HCT116 (cell line): Measurements from ENCODE around the gene ZNF541. TPM values are rescaled to one million over a fixed set of nuclear protein-coding genes. Genes with fewer than 3 reads are reported as not detected.

Experiments
- ATAC-seq: fragments of 200-7000 bp; cut with Tn5 transposase; 2 replicates; pipeline ENCODE4 v1.9.1; 2020; ENCODE audit warnings: mild to moderate bottlenecking, moderate library complexity
- BruUV-seq: library from RNA; stranded (reverse); fragments of 400-500 nt; replicated peaks from 2 replicates; lab custom pipeline; 2021; lab: Mats Ljungman, UMichigan
- CTCF ChIA-PET: fragments of 300-600 bp; sonication (Branson Sonifier 250); formaldehyde crosslinking; loops from one replicate; lab custom pipeline; 2021; ENCODE audit warnings: antibody characterized with exemption; lab: Charles Lee
- POLR2A ChIA-PET: fragments of 300-600, 350-600 bp; sonication (Branson Sonifier 250); formaldehyde crosslinking; loops from one replicate; lab custom pipeline; 2021; ENCODE audit warnings: antibody characterized with exemption; lab: Charles Lee
- RAD21 ChIA-PET, 2 experiments: fragments of 300-600 bp; sonication (Branson Sonifier 250); formaldehyde crosslinking; loops; one replicate each; lab custom pipeline; 2023; ENCODE audit warnings: low total read pairs in 2 of 2; ENCODE audit not compliant: uncharacterized antibody in 2 of 2, unreplicated experiment in 2 of 2, low non-redundant PET in 1 of 2; lab: Charles Lee
- DNase-seq: peaks from one replicate; pipeline ENCODE4 v3.0.0-alpha.2; 2010; ENCODE audit warnings: low read depth, low spot score
- H2AFZ ChIP-seq: fragments of 200-600 bp; shearing (Covaris generic), sonication (generic); 2 replicates; pipeline ENCODE4 v1.6.1; 2017; ENCODE audit warnings: low read depth, mixed run types, mixed read lengths, antibody characterized with exemption, low read length; ENCODE audit not compliant: poor library complexity, severe bottlenecking
- H3K27ac ChIP-seq: 2 replicates; pipeline ENCODE4 v1.5.1; 2012; ENCODE audit warnings: low read depth, low read length
- H3K27me3 ChIP-seq: fragments of 200-600 bp; sonication (generic); 2 replicates; pipeline ENCODE4 v1.6.1; 2016; ENCODE audit warnings: mixed run types, low read length, mixed read lengths; ENCODE audit not compliant: insufficient read depth
- H3K36me3 ChIP-seq, 2 experiments: fragments of 200-500 bp in 1 of 2; fragments of 200-600 bp in 1 of 2; sonication (Bioruptor generic) in 1 of 2; sonication (generic) in 1 of 2; 2 replicates each; pipeline versions ENCODE4 v1.5.1 to v1.6.1; 2014 to 2016; ENCODE audit warnings: low read length in 2 of 2, inconsistent platforms in 1 of 2, mixed read lengths in 1 of 2, mixed run types in 1 of 2; ENCODE audit not compliant: insufficient read depth in 2 of 2, control insufficient read depth in 1 of 2
- H3K4me1 ChIP-seq, 2 experiments: fragments of 200-600 bp in 1 of 2; sonication (generic) in 1 of 2; 2 replicates each; pipeline versions ENCODE4 v1.5.1 to v1.6.1; 2012 to 2017; ENCODE audit warnings: low read length in 2 of 2, inconsistent platforms in 1 of 2, mild to moderate bottlenecking in 1 of 2, mixed read lengths in 1 of 2, mixed run types in 1 of 2, moderate library complexity in 1 of 2; ENCODE audit not compliant: insufficient read depth in 2 of 2, control insufficient read depth in 1 of 2
- H3K4me2 ChIP-seq: fragments of 200-600 bp; sonication (generic); 2 replicates; pipeline ENCODE4 v1.6.1; 2017; ENCODE audit warnings: mixed run types, low read length, mixed read lengths
- H3K4me3 ChIP-seq, 2 experiments: fragments of 200-600 bp in 1 of 2; sonication (generic) in 1 of 2; replicated peaks in 1 of 2; 2 replicates each; pipeline ENCODE4 v1.5.1; 2011 to 2016; ENCODE audit warnings: low read length in 2 of 2, control low read depth in 1 of 2, low read depth in 1 of 2, mild to moderate bottlenecking in 1 of 2, mixed read lengths in 1 of 2, mixed run types in 1 of 2
- H3K79me2 ChIP-seq: fragments of 200-600 bp; sonication (generic); 2 replicates; pipeline ENCODE4 v1.6.1; 2017; ENCODE audit warnings: mild to moderate bottlenecking, mixed run types, low read length, moderate library complexity, mixed read lengths; ENCODE audit not compliant: insufficient read depth
- H3K9ac ChIP-seq: fragments of 200-600 bp; sonication (generic); 2 replicates; pipeline ENCODE4 v1.6.1; 2016; ENCODE audit warnings: low read length, mixed read lengths
- H3K9me2 ChIP-seq: fragments of 200-600 bp; sonication (generic), shearing (Covaris generic); 2 replicates; pipeline ENCODE4 v1.6.1; 2017; ENCODE audit warnings: mixed run types, mild to moderate bottlenecking, moderate library complexity; ENCODE audit not compliant: insufficient read depth
- H3K9me3 ChIP-seq, 2 experiments: fragments of 200-500 bp in 1 of 2; fragments of 200-600 bp in 1 of 2; sonication (Bioruptor generic) in 1 of 2; sonication (generic) in 1 of 2; 2 replicates each; pipeline ENCODE4 v1.6.1; 2014 to 2017; ENCODE audit warnings: low read length in 2 of 2, mixed read lengths in 2 of 2, inconsistent platforms in 1 of 2, low read depth in 1 of 2, mild to moderate bottlenecking in 1 of 2, mixed run types in 1 of 2, moderate library complexity in 1 of 2; ENCODE audit not compliant: control insufficient read depth in 1 of 2, insufficient read depth in 1 of 2
- H4K20me1 ChIP-seq: fragments of 200-600 bp; sonication (generic), shearing (Covaris generic); 2 replicates; pipeline ENCODE4 v1.6.1; 2017; ENCODE audit warnings: mixed run types, mild to moderate bottlenecking, moderate library complexity; ENCODE audit not compliant: insufficient read depth
- CEBPB ChIP-seq: IDR thresholded peaks from 2 replicates; pipeline ENCODE4 v1.6.1; 2012; ENCODE audit warnings: low read depth
- ELF1 ChIP-seq: IDR thresholded peaks from 2 replicates; pipeline ENCODE4 v1.6.1; 2012; ENCODE audit warnings: low read depth, borderline replicate concordance
- EZH2phosphoT487 ChIP-seq: fragments of 200-600 bp; IDR thresholded peaks from 2 replicates; pipeline ENCODE4 v1.6.1; 2018; ENCODE audit warnings: antibody characterized with exemption, borderline replicate concordance
- FOSL1 ChIP-seq: IDR thresholded peaks from 2 replicates; pipeline ENCODE4 v1.6.1; 2012; ENCODE audit warnings: low read depth
- JUND ChIP-seq: IDR thresholded peaks from 2 replicates; pipeline ENCODE4 v1.6.1; 2012
- POLR2A ChIP-seq: IDR thresholded peaks from 2 replicates; pipeline ENCODE4 v1.7.0; 2011; ENCODE audit warnings: borderline replicate concordance; ENCODE audit not compliant: insufficient read depth, insufficient read length; ENCODE audit errors: extremely low read depth
- RAD21 ChIP-seq: IDR thresholded peaks from 2 replicates; pipeline ENCODE4 v1.6.1; 2012; ENCODE audit warnings: low read depth, mild to moderate bottlenecking
- SIN3A ChIP-seq: IDR thresholded peaks from 2 replicates; pipeline ENCODE4 v1.6.1; 2012; ENCODE audit warnings: low read depth
- SRF ChIP-seq: IDR thresholded peaks from 2 replicates; pipeline ENCODE4 v1.6.1; 2012; ENCODE audit warnings: low read depth
- intact Hi-C: fragments of 100-400 bp; cut with micrococcal nuclease; formaldehyde crosslinking; loops from 2 replicates; pipeline ENCODE4 v1.10.0; 2022
- total RNA-seq: library from RNA; stranded (reverse); gene quantifications from one replicate; pipeline ENCODE4 v1.2.1, GENCODE V29; 2021; ENCODE audit not compliant: unreplicated experiment
- TF ChIP-seq, protein P1 (sequence below): IDR thresholded peaks from 2 replicates; pipeline ENCODE4 v1.6.1; 2012
- TF ChIP-seq, protein P2 (sequence below): IDR thresholded peaks from 2 replicates; pipeline ENCODE4 v1.6.1; 2011; ENCODE audit warnings: mild to moderate bottlenecking, low read length, moderate library complexity; ENCODE audit not compliant: insufficient replicate concordance; ENCODE audit errors: extremely low read depth
- TF ChIP-seq, protein P3 (sequence below), 3 experiments: fragments of 200-600 bp in 1 of 3; sonication (generic) in 1 of 3; IDR thresholded peaks in 2 of 3; conservative IDR thresholded peaks in 1 of 3; 2 replicates each; pipeline ENCODE4 v1.5.1; 2012 to 2017; ENCODE audit warnings: low read depth in 2 of 3, low read length in 2 of 3, antibody characterized with exemption in 1 of 3, borderline replicate concordance in 1 of 3, control low read depth in 1 of 3, mild to moderate bottlenecking in 1 of 3, mixed read lengths in 1 of 3, mixed run types in 1 of 3, moderate library complexity in 1 of 3; ENCODE audit not compliant: insufficient read depth in 1 of 3

The ZNF541 gene
- total RNA-seq, 1 experiment from 2014 or later: not detected

DNA sequence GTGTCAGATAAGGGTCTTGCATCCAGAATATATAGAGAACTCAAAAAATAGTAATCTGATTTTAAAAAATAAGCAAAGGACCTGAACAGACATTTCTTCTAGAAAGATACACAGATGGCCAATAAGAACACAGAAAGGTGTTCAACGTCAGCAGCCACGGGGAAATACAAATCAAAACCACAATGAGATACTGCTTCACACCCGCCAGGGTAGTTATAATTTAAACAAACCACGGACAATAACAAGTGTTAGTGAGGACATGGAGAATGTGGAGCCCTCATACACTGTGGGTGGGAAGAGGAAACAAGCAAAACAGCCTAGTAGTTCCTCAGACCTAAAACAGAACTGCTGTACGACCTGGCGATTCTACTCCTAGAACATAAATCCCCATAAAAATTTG lies 31.4 kb downstream of the ZNF541 start:
- Histone ChIP-seq H2AFZ (no peak overlapping the region), H3K9ac (no peak overlapping the region), H3K9me3 (no peaks in the 10 kb centered on the region), H3K4me3 (no peak overlapping the region), H4K20me1 (no peaks in the 10 kb centered on the region), H3K79me2 (no peaks in the 10 kb centered on the region), H3K9me2 (no peaks in the 10 kb centered on the region), H3K4me2 (no peak overlapping the region), H3K27me3 (no peaks in the 10 kb centered on the region), H3K27ac (no peak overlapping the region), H3K36me3 (no peaks in the 10 kb centered on the region), H3K4me1 (no peaks in the 10 kb centered on the region)
- TF ChIP-seq RAD21 (no peak), JUND (no peak), ELF1 (no peak), SRF (no peak), CEBPB (no peak)
- TF ChIP-seq, protein P1, sequence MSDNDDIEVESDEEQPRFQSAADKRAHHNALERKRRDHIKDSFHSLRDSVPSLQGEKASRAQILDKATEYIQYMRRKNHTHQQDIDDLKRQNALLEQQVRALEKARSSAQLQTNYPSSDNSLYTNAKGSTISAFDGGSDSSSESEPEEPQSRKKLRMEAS: no peak
- DNase-seq (no peak), ATAC-seq (no peak)
- ChIA-PET CTCF (no interaction called here), RAD21 (no interaction called here), POLR2A (no interaction called here)
- intact Hi-C loops: no loop called here
- BruUV-seq: no TSS peak

DNA sequence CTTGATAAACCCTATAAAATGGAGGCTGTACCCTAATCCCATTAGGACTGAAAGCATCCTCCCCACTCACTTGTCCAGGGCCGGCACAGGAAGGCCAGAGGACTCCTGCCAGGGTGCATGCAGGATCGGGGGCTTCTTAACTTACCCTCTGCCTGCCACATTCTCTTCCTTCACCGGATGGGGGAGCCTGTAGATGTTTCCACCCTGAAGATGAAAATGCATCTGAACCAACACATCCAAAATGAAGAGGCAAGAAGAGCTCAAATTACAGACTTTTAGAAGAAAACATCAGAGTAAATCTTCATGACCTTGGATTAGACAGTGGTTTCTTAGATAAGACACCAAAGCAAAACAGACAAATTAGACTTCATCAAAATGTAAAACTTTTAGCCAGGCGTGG lies 32.2 kb downstream of the ZNF541 start:
- H4K20me1 ChIP-seq: no peaks in the 10 kb centered on the region
- H3K9ac ChIP-seq: no peak overlapping the region
- TF ChIP-seq FOSL1 (no peak), SRF (no peak), SIN3A (no peak), EZH2phosphoT487 (no peak), JUND (no peak), CEBPB (no peak), POLR2A (no peak), RAD21 (0 out of 2 replicates have a peak, but pooled peaks have one; percentile 2)
- TF ChIP-seq, protein P1: no peak
- TF ChIP-seq, protein P2, sequence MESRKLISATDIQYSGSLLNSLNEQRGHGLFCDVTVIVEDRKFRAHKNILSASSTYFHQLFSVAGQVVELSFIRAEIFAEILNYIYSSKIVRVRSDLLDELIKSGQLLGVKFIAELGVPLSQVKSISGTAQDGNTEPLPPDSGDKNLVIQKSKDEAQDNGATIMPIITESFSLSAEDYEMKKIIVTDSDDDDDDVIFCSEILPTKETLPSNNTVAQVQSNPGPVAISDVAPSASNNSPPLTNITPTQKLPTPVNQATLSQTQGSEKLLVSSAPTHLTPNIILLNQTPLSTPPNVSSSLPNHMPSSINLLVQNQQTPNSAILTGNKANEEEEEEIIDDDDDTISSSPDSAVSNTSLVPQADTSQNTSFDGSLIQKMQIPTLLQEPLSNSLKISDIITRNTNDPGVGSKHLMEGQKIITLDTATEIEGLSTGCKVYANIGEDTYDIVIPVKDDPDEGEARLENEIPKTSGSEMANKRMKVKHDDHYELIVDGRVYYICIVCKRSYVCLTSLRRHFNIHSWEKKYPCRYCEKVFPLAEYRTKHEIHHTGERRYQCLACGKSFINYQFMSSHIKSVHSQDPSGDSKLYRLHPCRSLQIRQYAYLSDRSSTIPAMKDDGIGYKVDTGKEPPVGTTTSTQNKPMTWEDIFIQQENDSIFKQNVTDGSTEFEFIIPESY: no peak
- TF ChIP-seq, protein P3, sequence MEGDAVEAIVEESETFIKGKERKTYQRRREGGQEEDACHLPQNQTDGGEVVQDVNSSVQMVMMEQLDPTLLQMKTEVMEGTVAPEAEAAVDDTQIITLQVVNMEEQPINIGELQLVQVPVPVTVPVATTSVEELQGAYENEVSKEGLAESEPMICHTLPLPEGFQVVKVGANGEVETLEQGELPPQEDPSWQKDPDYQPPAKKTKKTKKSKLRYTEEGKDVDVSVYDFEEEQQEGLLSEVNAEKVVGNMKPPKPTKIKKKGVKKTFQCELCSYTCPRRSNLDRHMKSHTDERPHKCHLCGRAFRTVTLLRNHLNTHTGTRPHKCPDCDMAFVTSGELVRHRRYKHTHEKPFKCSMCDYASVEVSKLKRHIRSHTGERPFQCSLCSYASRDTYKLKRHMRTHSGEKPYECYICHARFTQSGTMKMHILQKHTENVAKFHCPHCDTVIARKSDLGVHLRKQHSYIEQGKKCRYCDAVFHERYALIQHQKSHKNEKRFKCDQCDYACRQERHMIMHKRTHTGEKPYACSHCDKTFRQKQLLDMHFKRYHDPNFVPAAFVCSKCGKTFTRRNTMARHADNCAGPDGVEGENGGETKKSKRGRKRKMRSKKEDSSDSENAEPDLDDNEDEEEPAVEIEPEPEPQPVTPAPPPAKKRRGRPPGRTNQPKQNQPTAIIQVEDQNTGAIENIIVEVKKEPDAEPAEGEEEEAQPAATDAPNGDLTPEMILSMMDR (IDR thresholded peaks at IDR 0.05 in 2 of 3, conservative IDR thresholded peaks at IDR 0.05 in 1 of 3; ENCODE audit: borderline replicate concordance in 1 of 3, insufficient read depth in 1 of 3, low read depth in 2 of 3, low read length in 2 of 3): 0 out of 6 replicates have a peak, but pooled peaks of 1 of the 3 experiments have one; percentile 2
- DNase-seq (no peak), ATAC-seq (no peak)
- H3K4me1 ChIP-seq: no peaks in the 10 kb centered on the region
- no peak overlapping the region for H3K4me2 ChIP-seq
- H3K36me3 ChIP-seq: no peaks in the 10 kb centered on the region
- no TSS peak for BruUV-seq
- H3K27ac ChIP-seq: no peak overlapping the region
- no peaks in the 10 kb centered on the region for H3K9me2 ChIP-seq
- CTCF ChIA-PET: interaction anchor here (0.6 kb wide), 1 partner anchor 15 kb away, joined by 3 read pairs; no protein-coding TSS in a partner anchor
- RAD21 ChIA-PET: no interaction called here
- POLR2A ChIA-PET: no interaction called here
- H2AFZ ChIP-seq: no peak overlapping the region
- H3K27me3 ChIP-seq: no peaks in the 10 kb centered on the region
- no peaks in the 10 kb centered on the region for H3K9me3 ChIP-seq
- no peaks in the 10 kb centered on the region for H3K79me2 ChIP-seq
- intact Hi-C loops: no loop called here
- H3K4me3 ChIP-seq: no peak overlapping the region
